ENCODE data around the gene SPAG16.

SPAG16 gene

DNA sequence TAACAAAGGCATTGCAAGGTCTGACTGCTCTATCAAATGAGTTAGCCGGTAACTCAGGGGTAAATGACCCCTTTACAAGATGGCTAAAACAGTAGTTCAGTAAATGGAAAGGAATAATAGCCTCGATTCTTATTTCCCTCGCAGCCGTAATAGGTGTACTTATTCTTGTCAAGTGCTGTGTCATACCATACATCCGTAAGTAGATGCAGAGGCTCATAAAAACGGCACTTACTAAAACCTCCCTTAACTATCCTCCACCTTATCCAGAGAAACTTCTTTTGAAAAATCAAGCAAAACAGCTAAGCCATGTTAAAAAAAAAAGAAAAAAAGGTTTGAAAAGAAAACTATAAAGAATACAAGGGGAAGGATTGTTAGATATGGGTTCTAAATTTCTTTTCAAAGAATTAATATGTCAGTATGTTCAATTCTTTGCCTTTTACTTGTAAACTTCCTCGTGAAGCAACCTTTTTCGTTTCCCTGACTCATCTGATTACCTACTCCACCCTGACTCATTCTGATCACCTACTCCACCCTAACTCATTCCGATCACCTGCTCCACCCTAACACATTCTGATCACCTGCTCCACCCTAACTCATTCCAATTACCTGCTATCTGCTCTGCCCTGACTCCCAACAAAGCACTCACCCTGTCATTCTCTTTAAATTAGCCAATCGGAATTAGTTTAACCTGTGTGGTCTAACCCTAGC is 127.5 kb downstream of the SPAG16 start:
- no peak for DNase-seq

GRCh38 chr2:213415093-213415492 is 130.8 kb downstream of the SPAG16 start:
- DNase-seq = no peak

DNA sequence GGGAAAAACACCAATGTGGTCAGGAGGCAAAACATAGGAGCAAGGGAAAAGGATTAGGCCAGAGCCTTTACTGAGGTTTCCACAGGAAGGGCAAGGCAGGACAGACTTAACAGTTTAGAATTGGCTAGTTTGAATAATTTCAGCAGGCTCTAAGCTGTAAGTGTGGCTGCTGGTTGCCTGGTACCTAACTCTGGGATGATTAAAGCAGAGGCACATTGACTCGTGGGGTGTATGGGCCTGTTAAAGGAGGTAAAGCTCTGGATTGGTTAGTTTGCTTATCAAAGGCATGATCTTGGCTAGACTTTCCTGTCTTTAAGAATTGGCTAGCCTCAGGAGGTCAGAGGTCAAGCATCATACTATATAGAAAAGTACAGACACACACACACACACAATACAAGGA is 132.6 kb downstream of the SPAG16 start:
- DNase-seq = no peak

- no peak for DNase-seq
Measured at GRCh38 chr2:213419980-213420379, 135.7 kb downstream of the SPAG16 start.

DNA sequence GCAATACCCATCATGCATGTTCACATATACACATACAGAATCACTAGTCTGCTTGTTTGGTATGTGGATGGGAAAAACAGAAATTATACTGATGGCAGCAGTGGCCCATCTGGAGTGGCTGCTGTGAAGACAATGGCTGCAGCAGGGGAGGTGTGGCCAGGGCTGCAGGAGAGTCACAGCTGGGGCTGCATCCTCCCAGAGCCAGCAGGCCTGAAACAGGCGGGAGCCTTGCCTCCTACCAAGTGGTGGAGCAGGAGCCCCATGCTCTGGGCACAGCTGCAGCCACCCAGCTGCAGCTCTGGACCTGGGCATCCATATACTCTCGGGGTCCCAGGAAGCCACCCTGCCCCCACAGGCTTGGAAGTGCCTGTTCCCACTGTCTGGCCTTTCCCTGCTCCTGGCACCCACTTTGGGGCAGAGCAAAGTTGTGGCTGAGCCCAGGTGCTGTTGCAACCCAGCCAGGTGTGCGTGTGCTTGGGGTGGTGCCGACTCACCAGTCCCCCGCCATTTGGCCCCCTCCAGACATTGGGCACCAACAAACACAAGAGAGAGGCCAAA is 136.6 kb downstream of the SPAG16 start:
- no peak for DNase-seq

- DNase-seq = no peak
Measured at GRCh38 chr2:213422211-213422610, 137.9 kb downstream of the SPAG16 start.

DNA sequence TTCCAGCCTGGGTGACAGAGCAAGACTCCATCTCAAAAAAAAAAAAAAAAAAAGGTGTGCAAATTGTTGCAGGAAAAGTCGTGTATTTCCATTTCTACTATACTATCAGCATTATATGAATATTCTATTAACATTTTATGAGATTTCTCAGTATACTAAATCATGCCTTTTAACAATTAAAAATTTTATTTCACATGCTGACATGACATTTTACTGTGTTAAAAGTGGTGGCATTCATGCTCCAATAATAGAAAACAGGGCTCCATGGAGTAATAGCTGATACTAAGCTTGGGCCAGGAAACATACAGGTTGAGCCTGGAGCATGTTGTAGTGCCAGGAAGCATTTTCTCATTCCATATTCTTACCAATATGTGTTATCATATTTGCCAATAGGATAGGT is 141.4 kb downstream of the SPAG16 start:
- no peak for DNase-seq

DNA sequence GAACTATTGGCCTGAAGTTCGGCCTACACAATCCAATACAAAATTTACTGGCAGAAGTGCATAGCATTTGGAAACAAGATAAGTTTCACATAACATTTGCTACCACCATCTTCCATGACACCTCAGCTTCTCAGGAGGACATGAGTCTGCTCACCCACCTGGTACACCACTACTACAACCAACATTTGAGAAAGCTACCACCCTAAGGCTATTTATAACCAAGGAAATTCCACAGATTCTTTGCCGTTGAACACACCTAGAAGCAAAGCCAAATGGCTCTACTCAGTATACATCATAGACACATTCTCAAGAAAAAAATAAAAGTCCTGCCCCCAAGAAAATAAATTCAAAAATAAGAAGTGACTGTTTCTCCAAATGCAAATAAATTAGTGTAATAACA is 145.3 kb downstream of the SPAG16 start:
- no peak for DNase-seq

DNA sequence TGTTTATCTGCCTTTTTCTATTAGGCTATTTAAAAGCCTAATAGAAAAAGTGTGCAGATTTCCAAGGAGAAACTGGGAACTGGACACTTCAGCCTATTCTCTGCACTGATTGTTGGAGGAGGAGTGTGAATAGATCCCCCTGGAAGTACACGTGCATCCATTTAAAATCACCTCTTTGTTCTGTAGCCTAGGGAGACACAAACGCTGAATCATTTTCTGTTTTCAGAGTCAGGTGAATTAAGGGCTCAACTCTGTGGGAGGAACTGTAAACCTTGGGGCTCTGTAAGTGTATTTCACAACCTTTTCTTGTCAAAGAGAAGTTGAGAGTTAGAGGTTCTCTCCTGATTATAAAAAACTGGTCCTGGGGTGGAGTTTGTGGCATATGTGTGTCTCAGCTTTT is 159.7 kb downstream of the SPAG16 start:
- DNase-seq = no peak

GRCh38 chr2:213451542-213452239 is 167.4 kb downstream of the SPAG16 start:
- DNase-seq = no peak

DNA sequence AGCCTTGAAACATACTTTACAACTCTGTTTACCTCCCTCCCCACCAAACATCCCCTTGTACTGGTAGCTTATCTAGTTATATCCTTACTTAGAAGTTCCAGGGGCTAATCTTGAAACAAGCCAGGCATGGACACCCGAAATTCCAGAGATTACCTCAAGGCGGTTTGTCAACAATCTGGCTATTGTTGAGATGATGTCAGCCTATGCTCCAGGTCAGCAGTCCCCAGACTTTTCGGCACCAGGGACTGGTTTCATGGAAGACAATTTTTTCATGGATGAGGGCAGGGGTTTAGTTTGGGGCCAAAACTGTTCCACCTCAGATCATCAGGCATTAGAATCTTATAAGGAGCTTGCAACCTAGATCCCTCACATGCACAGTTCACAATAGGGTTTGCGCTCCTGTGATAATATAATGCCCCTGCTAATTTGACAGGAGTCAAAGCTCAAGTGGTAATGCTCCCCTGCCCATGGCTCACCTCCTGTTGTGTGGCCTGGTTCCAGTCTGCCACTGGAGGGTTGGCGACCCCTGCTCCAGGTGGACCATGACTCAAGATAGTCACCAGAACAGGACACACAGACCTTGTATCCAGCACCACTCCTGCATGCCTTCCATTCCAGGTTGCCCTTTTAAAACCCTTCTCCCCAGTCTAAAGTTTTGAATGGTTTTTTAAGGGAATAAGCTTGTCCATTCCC is 171.2 kb downstream of the SPAG16 start:
- no peak for DNase-seq

GRCh38 chr2:213475433-213475832 is 191.2 kb downstream of the SPAG16 start:
- DNase-seq = no peak

- DNase-seq = no peak
Measured at GRCh38 chr2:213476641-213477040, 192.4 kb downstream of the SPAG16 start.

GRCh38 chr2:213490087-213490486 is 205.8 kb downstream of the SPAG16 start:
- no peak for DNase-seq

DNA sequence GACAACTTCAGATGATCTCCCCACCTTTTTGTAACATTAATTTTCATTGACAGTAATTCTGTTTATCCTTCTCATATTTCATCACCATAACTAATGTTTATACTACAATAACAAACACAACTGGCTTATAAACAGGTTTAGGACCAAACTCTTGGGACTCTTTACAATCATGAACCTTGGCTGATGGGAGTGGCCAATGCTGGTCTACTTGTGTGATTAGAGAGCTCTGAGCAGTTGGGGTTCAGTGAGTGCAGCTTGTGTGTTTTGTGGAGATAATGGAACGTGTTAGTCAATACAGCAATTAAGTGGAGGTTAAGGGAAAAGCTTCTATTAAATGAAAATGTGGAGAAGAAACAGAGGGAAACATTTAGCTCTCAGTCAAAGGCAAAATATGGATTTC is 207.1 kb downstream of the SPAG16 start:
- DNase-seq = no peak

DNA sequence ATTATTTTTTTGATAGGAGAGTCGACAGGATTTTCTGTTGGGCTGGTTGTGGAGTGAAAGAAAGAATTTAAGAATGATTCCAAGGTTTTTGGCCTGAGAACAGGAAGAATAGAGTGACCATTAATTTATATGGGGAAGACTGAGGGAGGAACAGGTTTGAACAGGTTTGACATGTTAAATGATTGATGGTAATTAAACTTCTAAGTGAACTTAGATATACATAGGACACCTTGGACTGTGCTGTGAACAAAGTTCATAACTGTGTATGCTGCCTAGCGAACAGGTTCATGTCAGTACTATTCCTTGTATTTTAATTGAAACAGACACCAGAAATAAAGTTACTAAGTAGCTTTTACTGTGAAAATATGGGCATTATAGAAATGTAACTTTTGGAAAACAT is 212.0 kb downstream of the SPAG16 start:
- DNase-seq = no peak

GRCh38 chr2:213500881-213501280 is 216.6 kb downstream of the SPAG16 start:
- DNase-seq = no peak

GRCh38 chr2:213524164-213524563 is 239.9 kb downstream of the SPAG16 start:
- DNase-seq = no peak

- no peak for DNase-seq
Measured at GRCh38 chr2:213537579-213537978, 253.3 kb downstream of the SPAG16 start.

- no peak for DNase-seq
Measured at GRCh38 chr2:213544940-213545339, 260.7 kb downstream of the SPAG16 start.

- no peak for DNase-seq
Measured at GRCh38 chr2:213545481-213545880, 261.2 kb downstream of the SPAG16 start.

- no peak for DNase-seq
Measured at GRCh38 chr2:213545964-213546475, 261.8 kb downstream of the SPAG16 start.

DNA sequence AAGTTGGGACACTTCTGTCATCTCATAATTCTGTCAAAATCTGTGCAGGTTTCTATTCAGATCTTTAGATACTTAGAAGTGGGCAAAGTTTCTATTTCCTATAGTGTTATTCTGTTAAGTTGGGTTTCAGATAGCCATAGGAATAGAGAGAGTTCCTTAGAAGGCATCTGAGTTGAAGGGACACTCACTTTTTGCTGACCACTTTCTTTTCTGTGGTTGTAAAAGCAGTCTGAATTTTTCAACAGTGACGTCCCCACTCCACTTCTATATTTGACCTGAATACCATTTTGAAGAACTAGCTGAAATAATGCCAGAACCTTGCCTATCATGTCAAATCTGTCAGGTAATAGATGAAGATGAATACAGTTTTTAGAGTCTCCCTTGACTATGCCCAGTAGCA is 267.3 kb downstream of the SPAG16 start:
- no peak for DNase-seq

DNA sequence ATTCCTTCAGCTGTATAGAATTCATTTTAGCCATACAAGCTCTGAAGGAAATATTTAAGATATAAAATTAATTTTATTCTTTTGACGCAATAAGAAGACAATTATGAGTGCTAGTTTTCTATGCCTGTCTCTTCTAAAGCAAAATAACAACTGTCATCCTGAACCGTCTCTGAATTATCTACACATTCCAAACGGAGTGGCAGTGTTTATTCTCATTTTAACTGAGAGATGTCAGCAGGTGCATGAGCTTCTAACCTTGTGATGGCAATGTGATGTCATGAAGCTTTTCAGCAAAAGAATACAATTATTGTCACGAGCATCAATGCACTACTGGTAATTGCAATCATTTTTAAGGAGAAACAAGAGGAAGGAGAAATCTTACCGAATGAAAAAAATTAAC is 274.8 kb downstream of the SPAG16 start:
- no peak for DNase-seq

Measured in central memory CD4-positive, alpha-beta T cell (primary cell).